Glomerular visceral epithelial cell (primary cell): ENCODE results near the gene TBC1D3G.
"Not testable (repeated sequence)": the region's sequence is repeated elsewhere in the genome, so short reads cannot be mapped to it uniquely, and the experiment has no call there.

Source experiments
- DNase-seq: peaks from one replicate; pipeline ENCODE4 v3.0.0-alpha.2; 2016; ENCODE audit errors: extremely low spot score

TBC1D3G gene

DNA sequence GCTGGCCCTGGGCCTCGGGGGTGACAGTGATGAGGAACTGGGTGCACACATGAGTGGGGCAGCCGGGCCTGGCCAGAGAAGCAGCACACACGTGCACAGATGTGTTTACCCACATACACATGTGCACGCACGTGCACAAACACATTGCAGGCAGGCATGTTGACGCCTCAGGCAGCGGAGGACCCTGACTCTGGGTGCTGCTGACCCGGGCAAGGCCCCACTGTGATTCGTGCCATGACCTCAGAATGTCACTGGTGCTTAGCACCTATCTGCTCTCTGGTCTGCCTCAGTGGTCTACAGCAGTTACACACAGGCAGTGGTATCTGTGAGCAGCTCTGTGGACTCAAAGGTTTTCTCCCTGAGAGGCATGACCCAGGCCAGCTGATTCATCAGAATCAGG, at the start of gene TBC1D3G:
TBC1D3G (plus strand) TSS at position 301 of the 400 bp plus-strand sequence. CDS start 1,528 bp downstream, outside the sequence.
- DNase-seq, result not testable (repeated sequence)

DNA sequence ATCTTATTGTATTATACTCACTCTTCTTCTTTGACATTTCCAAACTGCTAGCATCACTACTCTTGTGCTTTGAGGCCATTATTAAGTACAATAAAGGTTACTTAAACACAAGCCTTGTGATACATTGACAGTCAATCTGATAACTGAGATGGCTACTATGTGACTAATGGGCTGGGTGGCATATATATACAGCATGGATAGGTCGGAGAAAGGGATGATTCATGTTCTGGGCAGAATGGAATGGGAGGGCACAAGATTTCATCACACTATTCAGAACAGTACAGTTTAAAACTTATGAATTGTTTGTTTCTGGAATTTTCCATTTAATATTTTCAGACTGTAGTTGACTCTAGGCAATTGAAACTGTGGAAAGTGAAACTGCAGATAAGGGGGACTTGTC, 40.4 kb upstream of the TBC1D3G start:
- DNase-seq, result not testable (repeated sequence)

DNA sequence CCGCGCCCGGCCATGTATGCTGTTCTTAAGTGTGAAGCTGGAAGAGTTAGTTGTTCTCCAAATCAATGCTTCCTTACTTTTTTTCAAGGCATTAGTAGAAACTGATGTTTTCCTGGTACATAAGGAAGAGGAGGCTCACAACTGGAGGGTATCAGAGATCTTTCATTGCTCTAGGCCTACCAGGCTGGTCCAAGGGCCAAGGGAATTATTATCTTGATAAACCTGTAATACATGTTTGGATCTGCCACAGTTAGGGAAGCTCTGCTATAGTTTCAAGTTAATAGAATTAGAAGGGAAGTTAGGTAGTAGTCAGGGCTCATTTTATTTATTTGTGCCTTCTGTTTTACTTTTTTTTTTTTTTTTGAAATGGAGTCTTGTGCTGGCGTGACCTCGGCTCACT, 39.5 kb upstream of the TBC1D3G start:
- DNase-seq, result not testable (repeated sequence)

DNA sequence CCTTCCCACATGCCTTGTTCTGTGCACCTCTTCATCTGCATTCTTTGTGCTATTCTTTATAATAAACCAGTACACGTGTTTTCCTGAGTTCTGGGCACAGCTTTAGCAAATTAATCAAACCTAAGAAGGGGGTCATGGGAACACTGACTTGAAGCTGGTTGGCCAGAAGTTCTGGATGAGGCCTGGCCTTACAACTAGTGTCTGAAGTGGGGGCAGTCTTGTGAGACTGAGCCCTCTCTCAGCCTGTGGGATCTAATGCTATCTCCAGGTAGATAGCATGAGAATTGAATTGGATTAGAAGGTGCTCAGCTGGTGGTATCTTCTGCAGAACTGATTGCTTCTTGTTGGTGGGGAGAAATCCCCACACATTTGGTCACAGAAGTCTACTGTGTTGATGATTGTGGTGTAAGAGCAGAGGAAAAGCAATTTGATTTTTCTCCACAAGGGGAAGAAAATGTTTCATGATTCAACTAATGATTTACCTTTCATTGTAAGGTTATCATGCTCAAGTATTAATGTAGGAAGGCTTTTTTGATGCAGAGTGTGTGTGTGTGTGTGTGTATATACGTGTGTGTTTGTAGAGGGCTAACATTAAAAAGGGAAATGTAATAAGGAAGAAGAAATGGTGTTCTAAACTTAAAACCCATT, 33.6 kb upstream of the TBC1D3G start:
- not testable (repeated sequence) for DNase-seq

DNA sequence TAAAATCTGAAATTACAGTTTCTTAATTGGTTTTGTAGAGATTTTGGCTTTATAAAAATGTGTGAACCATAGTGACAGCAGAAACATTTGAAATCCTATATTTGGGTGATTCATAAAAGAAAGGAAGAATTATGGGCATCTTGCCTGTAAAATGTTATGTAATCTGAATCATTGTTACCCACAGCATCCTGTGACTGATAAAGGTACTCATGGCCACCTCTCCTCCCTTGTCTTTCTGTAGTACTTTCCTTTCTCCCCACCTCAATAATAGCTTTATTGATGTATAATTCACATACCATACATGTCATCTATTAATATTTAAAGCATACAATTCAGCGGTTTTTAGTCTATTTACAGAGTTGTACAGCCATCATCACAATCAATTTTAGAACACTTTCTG, 28.5 kb upstream of the TBC1D3G start:
- not testable (repeated sequence) for DNase-seq

DNA sequence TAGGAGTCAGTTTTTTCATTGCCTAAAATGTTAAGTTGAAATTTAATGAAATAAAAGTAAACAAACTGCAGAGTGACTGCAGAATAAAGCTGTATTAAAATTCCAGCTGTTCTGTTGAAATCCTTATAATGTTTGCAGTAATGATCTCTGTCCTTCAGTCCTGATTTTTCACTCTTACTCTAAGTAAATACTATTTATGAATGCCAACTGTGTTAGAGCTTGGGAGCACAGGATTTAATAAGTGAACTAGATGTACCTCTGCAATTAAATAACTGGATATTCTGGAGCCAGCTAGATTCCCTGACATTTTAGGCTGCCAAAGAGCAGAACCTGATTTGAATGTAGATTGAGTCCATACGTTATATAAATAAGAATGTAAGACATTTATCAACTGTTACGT, 7.9 kb upstream of the TBC1D3G start:
- DNase-seq, result not testable (repeated sequence)

DNA sequence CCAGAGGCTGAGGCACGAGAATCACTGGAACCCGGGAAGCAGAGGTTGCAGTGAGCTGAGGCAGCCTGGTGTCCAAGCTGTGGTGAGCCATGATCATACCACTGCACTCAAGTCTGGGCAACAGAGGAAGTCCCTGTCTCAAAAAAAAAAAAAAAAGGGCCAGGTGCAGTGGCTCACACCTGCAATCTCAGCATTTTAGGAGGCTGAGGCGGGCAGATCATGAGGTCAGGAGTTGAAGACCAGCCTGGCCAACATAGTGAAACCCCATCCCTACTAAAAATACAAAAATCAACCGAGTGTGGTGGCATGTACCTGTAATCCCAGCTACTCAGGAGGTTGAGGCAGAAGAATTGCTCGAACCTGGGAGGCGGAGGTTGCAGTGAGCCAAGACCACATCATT, 38.8 kb downstream of the TBC1D3G start:
- not testable (repeated sequence) for DNase-seq

DNA sequence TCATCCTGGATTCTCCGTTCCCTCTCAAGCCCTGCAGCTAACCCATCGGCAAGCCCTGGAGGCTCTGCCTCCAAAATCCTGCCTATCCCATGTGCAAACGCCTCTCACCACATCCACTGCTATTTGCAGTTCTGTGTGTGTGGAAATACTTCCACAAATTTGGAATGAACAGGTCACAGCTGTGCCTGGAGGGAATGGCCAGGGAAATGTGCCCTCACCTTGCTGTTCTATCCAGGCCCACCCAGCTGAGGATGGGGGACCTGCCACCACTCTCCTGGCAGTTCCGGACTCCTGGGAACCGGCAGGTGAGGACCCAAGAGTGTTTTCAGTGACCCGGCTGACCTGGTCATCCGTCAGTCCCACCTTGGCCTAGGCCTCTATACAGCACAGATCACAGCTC, 52.3 kb downstream of the TBC1D3G start:
- DNase-seq, result not testable (repeated sequence)
